H9 (cell line): ENCODE results near the gene INCENP. TPM values are rescaled to one million over a fixed set of nuclear protein-coding genes. Genes with fewer than 3 reads are reported as not detected.
"Not testable (repeated sequence)": the region's sequence is repeated elsewhere in the genome, so short reads cannot be mapped to it uniquely, and the experiment has no call there.

Experiments used
- DNase-seq: peaks from one replicate; pipeline ENCODE4 v3.0.0-alpha.2; 2017
- H2AFZ ChIP-seq: one replicate; pipeline ENCODE4 v1.6.1; 2013; ENCODE audit warnings: mild to moderate bottlenecking, low read length, control low read depth, moderate library complexity
- H2AK5ac ChIP-seq: 2 replicates; pipeline ENCODE4 v1.6.1; 2013; ENCODE audit warnings: low read length, control low read depth, mixed read lengths; ENCODE audit not compliant: insufficient read length
- H2BK120ac ChIP-seq: one replicate; pipeline ENCODE4 v1.6.1; 2013; ENCODE audit warnings: low read depth, mild to moderate bottlenecking, low read length, control low read depth, inconsistent platforms; ENCODE audit not compliant: poor library complexity, severe bottlenecking
- H2BK12ac ChIP-seq: 2 replicates; pipeline ENCODE4 v1.6.1; 2013; ENCODE audit warnings: low read length, control low read depth, mixed read lengths, low read depth; ENCODE audit not compliant: insufficient read length
- H2BK15ac ChIP-seq: 2 replicates; pipeline ENCODE4 v1.6.1; 2013; ENCODE audit warnings: low read depth, low read length, control low read depth
- H2BK20ac ChIP-seq: one replicate; pipeline ENCODE4 v1.6.1; 2013; ENCODE audit warnings: low read depth, mild to moderate bottlenecking, low read length, control low read depth, inconsistent platforms; ENCODE audit not compliant: poor library complexity, severe bottlenecking
- H2BK5ac ChIP-seq: 2 replicates; pipeline ENCODE4 v1.6.1; 2013; ENCODE audit warnings: low read length, control low read depth, mixed read lengths; ENCODE audit not compliant: insufficient read length
- H3K14ac ChIP-seq: 2 replicates; pipeline ENCODE4 v1.6.1; 2013; ENCODE audit warnings: low read length, control low read depth; ENCODE audit not compliant: insufficient read depth
- H3K18ac ChIP-seq: 2 replicates; pipeline ENCODE4 v1.6.1; 2013; ENCODE audit warnings: low read depth, mild to moderate bottlenecking, mixed read lengths, low read length, control low read depth; ENCODE audit not compliant: insufficient read length
- H3K23ac ChIP-seq: 2 replicates; pipeline ENCODE4 v1.6.1; 2013; ENCODE audit warnings: low read length, control low read depth, mixed read lengths, low read depth; ENCODE audit not compliant: insufficient read length
- H3K23me2 ChIP-seq: 2 replicates; pipeline ENCODE4 v1.6.1; 2013; ENCODE audit warnings: low read depth, mild to moderate bottlenecking, mixed read lengths, low read length, control low read depth; ENCODE audit not compliant: insufficient read length, poor library complexity, severe bottlenecking
- H3K27ac ChIP-seq: 2 replicates; pipeline ENCODE4 v1.5.1; 2013; ENCODE audit warnings: low read length, control low read depth, mixed read lengths, low read depth; ENCODE audit not compliant: insufficient read length
- H3K27me3 ChIP-seq: 2 replicates; pipeline ENCODE4 v1.6.1; 2013; ENCODE audit warnings: low read length, control low read depth, inconsistent platforms; ENCODE audit not compliant: insufficient read depth
- H3K4ac ChIP-seq: 2 replicates; pipeline ENCODE4 v1.6.1; 2013; ENCODE audit warnings: low read depth, mild to moderate bottlenecking, control low read depth, inconsistent platforms, low read length, moderate library complexity
- H3K4me1 ChIP-seq: 2 replicates; pipeline ENCODE4 v1.6.1; 2013; ENCODE audit warnings: low read length, control low read depth, inconsistent platforms; ENCODE audit not compliant: insufficient read depth
- H3K4me2 ChIP-seq: 2 replicates; pipeline ENCODE4 v1.6.1; 2013; ENCODE audit warnings: low read length, control low read depth, mixed read lengths; ENCODE audit not compliant: insufficient read length, insufficient read depth
- H3K56ac ChIP-seq: 2 replicates; pipeline ENCODE4 v1.6.1; 2013; ENCODE audit warnings: low read depth, mild to moderate bottlenecking, mixed read lengths, low read length, control low read depth; ENCODE audit not compliant: insufficient read length
- H3K79me1 ChIP-seq: 2 replicates; pipeline ENCODE4 v1.6.1; 2013; ENCODE audit warnings: low read depth, mild to moderate bottlenecking, moderate library complexity, low read length, control low read depth, inconsistent platforms; ENCODE audit not compliant: insufficient read depth, poor library complexity, severe bottlenecking
- H3K79me2 ChIP-seq: 2 replicates; pipeline ENCODE4 v1.6.1; 2013; ENCODE audit warnings: low read length, control low read depth, inconsistent platforms; ENCODE audit not compliant: insufficient read depth
- H3K9ac ChIP-seq: 2 replicates; pipeline ENCODE4 v1.6.1; 2013; ENCODE audit warnings: low read length, control low read depth, mixed read lengths; ENCODE audit not compliant: insufficient read length; ENCODE audit errors: extremely low read depth
- H3K9me3 ChIP-seq: one replicate; pipeline ENCODE4 v1.6.1; 2013; ENCODE audit warnings: low read depth, low read length, inconsistent platforms; ENCODE audit not compliant: control insufficient read depth
- H3T11ph ChIP-seq: one replicate; pipeline ENCODE4 v1.6.1; 2013; ENCODE audit warnings: mild to moderate bottlenecking, low read length, control low read depth, inconsistent platforms
- H4K20me1 ChIP-seq: one replicate; pipeline ENCODE4 v1.6.1; 2013; ENCODE audit not compliant: control insufficient read depth, insufficient read length, insufficient read depth
- H4K5ac ChIP-seq: 2 replicates; pipeline ENCODE4 v1.6.1; 2013; ENCODE audit warnings: low read depth, mild to moderate bottlenecking, mixed read lengths, low read length, control low read depth; ENCODE audit not compliant: insufficient read length
- H4K8ac ChIP-seq: replicated peaks from 2 replicates; pipeline ENCODE4 v1.6.1; 2013; ENCODE audit warnings: low read length, control low read depth, mixed read lengths, low read depth; ENCODE audit not compliant: insufficient read length
- H4K91ac ChIP-seq: 2 replicates; pipeline ENCODE4 v1.6.1; 2013; ENCODE audit warnings: low read depth, mild to moderate bottlenecking, moderate library complexity, mixed read lengths, low read length, control low read depth; ENCODE audit not compliant: insufficient read length
- H3K27ac Mint-ChIP-seq, 3 experiments: 2 replicates in 2 of 3; 3 replicates in 1 of 3; pipeline ENCODE4 v1.8.0; 2020 to 2021; ENCODE audit warnings: mixed read lengths in 3 of 3, mild to moderate bottlenecking in 1 of 3, moderate library complexity in 1 of 3
- H3K27me3 Mint-ChIP-seq: 2 replicates; pipeline ENCODE4 v1.8.0; 2021; ENCODE audit warnings: low read depth, mild to moderate bottlenecking, moderate library complexity, mixed read lengths
- H3K36me3 Mint-ChIP-seq, 3 experiments: 2 replicates in 2 of 3; 3 replicates in 1 of 3; pipeline ENCODE4 v1.8.0; 2020 to 2021; ENCODE audit warnings: low read depth in 3 of 3, mixed read lengths in 3 of 3; ENCODE audit not compliant: insufficient read depth in 1 of 3
- H3K4me1 Mint-ChIP-seq, 2 experiments: 2 replicates each; pipeline ENCODE4 v1.8.0; 2020; ENCODE audit warnings: mixed read lengths in 2 of 2
- H3K4me3 Mint-ChIP-seq, 2 experiments: 2 replicates in 1 of 2; 3 replicates in 1 of 2; pipeline ENCODE4 v1.8.0; 2020 to 2021; ENCODE audit warnings: mild to moderate bottlenecking in 2 of 2, mixed read lengths in 2 of 2, moderate library complexity in 1 of 2
- H3K9me3 Mint-ChIP-seq, 2 experiments: 2 replicates in 1 of 2; 3 replicates in 1 of 2; pipeline ENCODE4 v1.8.0; 2020; ENCODE audit warnings: mild to moderate bottlenecking in 2 of 2, mixed read lengths in 2 of 2, moderate library complexity in 1 of 2
- CTCF ChIP-seq: fragments of 200-600 bp; sonication (generic); conservative IDR thresholded peaks from 3 replicates; pipeline ENCODE4 v1.8.0; 2021; ENCODE audit warnings: antibody characterized with exemption, mild to moderate bottlenecking
- WGBS: extraction: QIAGEN DNeasy Blood & Tissue Kit; methylation state at CpG from one replicate; pipeline ENCODE4 v1.1.7; 2013; ENCODE audit warnings: missing lambda C conversion rate, low lambda C conversion rate, mixed read lengths; ENCODE audit not compliant: insufficient read length; ENCODE audit errors: extremely low coverage; 5-methylcytosine and 5-hydroxymethylcytosine counted together
- total RNA-seq: library from RNA; stranded (reverse); gene quantifications from 2 replicates; pipeline ENCODE4 v1.2.1, GENCODE V29; 2021

The INCENP gene
- total RNA-seq, 1 experiment from 2014 or later, result 99.9 TPM

GRCh38 chr11:62193952-62194351 lies 70.1 kb downstream of the INCENP start:
- Mint-ChIP-seq H3K27me3 (peaks cover 6% of the 10 kb centered on the region), H3K36me3 (no peaks in the 10 kb centered on the region), H3K4me1 (peaks cover 25 to 26% of the 10 kb centered on the region in 2 experiments), H3K9me3 (no peaks in the 10 kb centered on the region; a peak in 1 of 5 replicates), H3K4me3 (no peak overlapping the region), H3K27ac (0 out of 7 replicates have a peak overlapping the region, but pooled peaks of 1 of the 3 experiments have one; percentile 9)
- Histone ChIP-seq H3K18ac (no peak overlapping the region), H3K56ac (no peak overlapping the region), H2BK5ac (no peak overlapping the region), H3K9ac (no peak overlapping the region), H2BK15ac (no peak overlapping the region), H3K4me2 (no peak overlapping the region), H3K27ac (no peak overlapping the region), H3K4ac (no peak overlapping the region), H2AK5ac (no peak overlapping the region), H2BK12ac (no peak overlapping the region), H3K9me3 (no peaks in the 10 kb centered on the region), H3K14ac (no peak overlapping the region), H3K79me1 (no peaks in the 10 kb centered on the region), H3K27me3 (no peaks in the 10 kb centered on the region), H2BK20ac (no peak overlapping the region), H3T11ph (no peak overlapping the region), H4K8ac (no peak overlapping the region), H3K79me2 (no peaks in the 10 kb centered on the region), H4K5ac (no peak overlapping the region), H3K4me1 (no peaks in the 10 kb centered on the region), H4K91ac (no peak overlapping the region), H2AFZ (no peak overlapping the region), H3K23me2 (no peaks in the 10 kb centered on the region), H4K20me1 (no peaks in the 10 kb centered on the region), H3K23ac (no peak overlapping the region), H2BK120ac (no peak overlapping the region)
- no peak for TF ChIP-seq CTCF
- DNase-seq, result peak; percentile 64
- WGBS, result no CpG with 5 or more reads among the region's 4 CpGs

GRCh38 chr11:62195010-62195409 lies 71.2 kb downstream of the INCENP start:
- H3K14ac ChIP-seq, H2BK5ac ChIP-seq, H4K8ac ChIP-seq, H3K79me1 ChIP-seq, H3K9me3 ChIP-seq, H2AK5ac ChIP-seq, DNase-seq, H3K27me3 ChIP-seq, H4K5ac ChIP-seq, H3K36me3 Mint-ChIP-seq, H3K9me3 Mint-ChIP-seq, H3K27ac ChIP-seq, H2BK12ac ChIP-seq, H3K4me2 ChIP-seq, H3K4ac ChIP-seq, H3K79me2 ChIP-seq, H3K4me1 ChIP-seq, H2BK15ac ChIP-seq, H3K27ac Mint-ChIP-seq, H3K27me3 Mint-ChIP-seq, H3K9ac ChIP-seq, H4K20me1 ChIP-seq, H2BK20ac ChIP-seq, H3K18ac ChIP-seq, H3K56ac ChIP-seq, H3K23me2 ChIP-seq, H3T11ph ChIP-seq, H2BK120ac ChIP-seq, H3K23ac ChIP-seq, H4K91ac ChIP-seq, H2AFZ ChIP-seq: not testable (repeated sequence)
- H3K4me3 Mint-ChIP-seq, result peak overlapping the region in 1 of 2 experiments; percentile 40; a peak in 2 of 5 replicates
- peaks cover 25 to 26% of the 10 kb centered on the region in 2 experiments for H3K4me1 Mint-ChIP-seq
- no CpG with 5 or more reads among the region's 9 CpGs for WGBS
